Sigmoid colon (tissue), 4 donors: ENCODE results near the gene AMFR.

Experiments used
- POLR2A ChIP-seq, 2 donors: fragments of 450-650 bp; IDR thresholded peaks; one replicate each; pipeline ENCODE4 v1.6.1; 2016; ENCODE audit warnings: antibody characterized with exemption in 2 of 2, mild to moderate bottlenecking in 2 of 2, moderate library complexity in 2 of 2
- POLR2AphosphoS5 ChIP-seq, 4 donors: sonication (generic); formaldehyde crosslinking; IDR thresholded peaks; one replicate each; pipeline ENCODE4 v1.6.1; 2017; ENCODE audit warnings: antibody characterized with exemption in 4 of 4
- TF ChIP-seq, protein P1 (sequence below), 4 experiments: fragments of 450-650 bp in 3 of 4; fragments of 200-600 bp in 1 of 4; IDR thresholded peaks; one replicate each; pipeline ENCODE4 v1.5.1; 2016 to 2019; ENCODE audit warnings: antibody characterized with exemption in 4 of 4, mild to moderate bottlenecking in 3 of 4, moderate library complexity in 2 of 4

DNA sequence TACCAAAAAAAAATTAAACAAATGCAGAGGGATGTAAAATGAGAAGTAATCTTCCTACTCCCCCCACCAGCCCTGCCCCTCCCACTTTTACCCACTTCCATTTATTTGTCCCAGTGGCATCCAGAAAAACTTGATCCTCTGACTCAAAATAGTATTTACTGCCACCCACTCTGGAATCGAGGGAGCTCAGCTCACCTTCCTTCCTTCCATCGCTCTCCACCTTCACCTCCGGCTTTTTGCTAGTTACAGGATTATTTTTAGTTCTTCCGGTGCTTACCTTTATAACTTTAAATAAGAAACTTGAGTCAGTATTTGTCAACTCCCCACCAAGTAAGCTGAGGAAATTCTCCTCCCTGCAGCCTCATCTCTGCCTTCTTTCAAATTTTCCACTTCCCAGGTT is 94.9 kb downstream of the AMFR start:
- TF ChIP-seq, protein P1, sequence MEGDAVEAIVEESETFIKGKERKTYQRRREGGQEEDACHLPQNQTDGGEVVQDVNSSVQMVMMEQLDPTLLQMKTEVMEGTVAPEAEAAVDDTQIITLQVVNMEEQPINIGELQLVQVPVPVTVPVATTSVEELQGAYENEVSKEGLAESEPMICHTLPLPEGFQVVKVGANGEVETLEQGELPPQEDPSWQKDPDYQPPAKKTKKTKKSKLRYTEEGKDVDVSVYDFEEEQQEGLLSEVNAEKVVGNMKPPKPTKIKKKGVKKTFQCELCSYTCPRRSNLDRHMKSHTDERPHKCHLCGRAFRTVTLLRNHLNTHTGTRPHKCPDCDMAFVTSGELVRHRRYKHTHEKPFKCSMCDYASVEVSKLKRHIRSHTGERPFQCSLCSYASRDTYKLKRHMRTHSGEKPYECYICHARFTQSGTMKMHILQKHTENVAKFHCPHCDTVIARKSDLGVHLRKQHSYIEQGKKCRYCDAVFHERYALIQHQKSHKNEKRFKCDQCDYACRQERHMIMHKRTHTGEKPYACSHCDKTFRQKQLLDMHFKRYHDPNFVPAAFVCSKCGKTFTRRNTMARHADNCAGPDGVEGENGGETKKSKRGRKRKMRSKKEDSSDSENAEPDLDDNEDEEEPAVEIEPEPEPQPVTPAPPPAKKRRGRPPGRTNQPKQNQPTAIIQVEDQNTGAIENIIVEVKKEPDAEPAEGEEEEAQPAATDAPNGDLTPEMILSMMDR (IDR thresholded peaks at IDR 0.05) = no peak
- TF ChIP-seq POLR2A (IDR thresholded peaks at IDR 0.05) = no peak
- TF ChIP-seq POLR2AphosphoS5 (IDR thresholded peaks at IDR 0.05) = no peak
